HG03060 (cell line): ENCODE results near the gene KLK3.
"Not testable (repeated sequence)": the region's sequence is repeated elsewhere in the genome, so short reads cannot be mapped to it uniquely, and the experiment has no call there.

Source experiments
- ATAC-seq: cut with Tn5 transposase; IDR thresholded peaks from one replicate; pipeline ENCODE4 v1.9.1; 2021; ENCODE audit warnings: low read depth, moderate number of reproducible peaks; ENCODE audit not compliant: unreplicated experiment

Gene KLK3

DNA sequence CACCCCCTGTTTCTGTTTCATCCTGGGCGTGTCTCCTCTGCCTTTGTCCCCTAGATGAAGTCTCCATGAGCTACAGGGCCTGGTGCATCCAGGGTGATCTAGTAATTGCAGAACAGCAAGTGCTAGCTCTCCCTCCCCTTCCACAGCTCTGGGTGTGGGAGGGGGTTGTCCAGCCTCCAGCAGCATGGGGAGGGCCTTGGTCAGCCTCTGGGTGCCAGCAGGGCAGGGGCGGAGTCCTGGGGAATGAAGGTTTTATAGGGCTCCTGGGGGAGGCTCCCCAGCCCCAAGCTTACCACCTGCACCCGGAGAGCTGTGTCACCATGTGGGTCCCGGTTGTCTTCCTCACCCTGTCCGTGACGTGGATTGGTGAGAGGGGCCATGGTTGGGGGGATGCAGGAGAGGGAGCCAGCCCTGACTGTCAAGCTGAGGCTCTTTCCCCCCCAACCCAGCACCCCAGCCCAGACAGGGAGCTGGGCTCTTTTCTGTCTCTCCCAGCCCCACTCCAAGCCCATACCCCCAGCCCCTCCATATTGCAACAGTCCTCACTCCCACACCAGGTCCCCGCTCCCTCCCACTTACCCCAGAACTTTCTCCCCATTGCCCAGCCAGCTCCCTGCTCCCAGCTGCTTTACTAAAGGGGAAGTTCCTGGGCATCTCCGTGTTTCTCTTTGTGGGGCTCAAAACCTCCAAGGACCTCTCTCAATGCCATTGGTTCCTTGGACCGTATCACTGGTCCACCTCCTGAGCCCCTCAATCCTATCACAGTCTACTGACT is at the start of gene KLK3:
Gene KLK3, plus strand, starts transcription at position 280 of the 775 bp plus-strand sequence. Its CDS starts 41 bp downstream, at position 321.
- no peak for ATAC-seq

DNA sequence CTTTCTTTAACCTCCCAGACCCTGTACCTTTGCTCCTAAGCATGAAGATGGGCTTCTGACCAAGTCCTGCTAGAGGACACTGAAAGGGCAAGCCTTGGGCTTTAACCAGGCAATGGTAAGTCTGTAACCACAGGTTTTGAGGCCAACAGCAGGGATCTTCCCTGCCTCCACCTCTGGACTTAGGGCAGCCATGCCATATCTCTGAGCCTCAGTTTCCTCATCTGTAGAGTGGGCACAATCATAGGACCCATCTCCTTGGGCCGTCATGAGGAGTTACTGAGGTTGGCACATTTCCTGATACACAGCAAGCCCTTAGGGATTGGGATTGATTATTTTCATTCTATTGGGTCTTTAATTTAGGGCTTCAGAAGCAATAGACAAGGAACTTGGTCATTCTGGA is 45.9 kb upstream of the KLK3 start:
- no peak for ATAC-seq

DNA sequence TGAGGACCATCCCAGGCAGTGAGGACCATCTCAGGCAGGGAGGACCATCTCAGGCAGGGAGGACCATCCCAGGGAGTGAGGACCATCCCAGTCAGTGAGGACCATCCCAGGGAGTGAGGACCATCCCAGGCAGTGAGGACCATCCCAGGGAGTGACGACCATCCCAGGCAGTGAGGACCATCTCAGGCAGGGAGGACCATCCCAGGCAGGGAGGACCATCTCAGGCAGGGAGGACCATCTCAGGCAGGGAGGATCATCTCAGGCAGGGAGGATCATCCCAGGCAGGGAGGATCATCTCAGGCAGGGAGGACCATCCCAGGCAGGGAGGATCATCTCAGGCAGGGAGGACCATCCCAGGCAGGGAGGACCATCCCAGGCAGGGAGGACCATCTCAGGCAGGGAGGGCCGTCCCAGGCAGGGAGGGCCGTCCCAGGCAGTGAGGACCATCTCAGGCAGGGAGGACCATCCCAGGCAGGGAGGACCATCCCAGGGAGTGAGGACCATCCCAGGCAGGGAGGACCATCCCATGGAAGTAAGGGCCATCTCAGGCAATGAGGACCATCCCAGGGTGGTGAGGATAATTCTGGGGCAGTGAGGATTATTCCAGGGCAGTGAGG is 43.0 kb upstream of the KLK3 start:
- ATAC-seq: not testable (repeated sequence)

DNA sequence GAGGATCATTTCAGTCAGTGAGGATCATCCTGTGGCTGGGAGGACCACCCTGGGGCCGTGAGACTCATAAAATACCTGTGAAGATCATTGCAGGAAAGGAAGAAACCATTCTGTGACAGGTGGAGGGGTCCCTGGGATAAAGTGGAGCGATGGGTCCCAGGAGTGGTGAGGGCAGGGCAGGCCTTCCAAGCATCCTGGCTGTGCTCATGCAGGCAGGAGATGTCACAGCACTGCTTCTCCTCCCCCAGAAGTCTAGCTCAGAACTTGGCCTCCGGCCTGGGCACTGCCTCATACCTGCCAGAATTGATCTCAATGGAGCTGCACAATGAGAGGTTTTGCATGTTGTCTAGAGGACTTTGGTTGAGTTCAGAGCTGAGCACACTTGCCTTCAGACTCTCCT is 42.2 kb upstream of the KLK3 start:
- no peak for ATAC-seq

DNA sequence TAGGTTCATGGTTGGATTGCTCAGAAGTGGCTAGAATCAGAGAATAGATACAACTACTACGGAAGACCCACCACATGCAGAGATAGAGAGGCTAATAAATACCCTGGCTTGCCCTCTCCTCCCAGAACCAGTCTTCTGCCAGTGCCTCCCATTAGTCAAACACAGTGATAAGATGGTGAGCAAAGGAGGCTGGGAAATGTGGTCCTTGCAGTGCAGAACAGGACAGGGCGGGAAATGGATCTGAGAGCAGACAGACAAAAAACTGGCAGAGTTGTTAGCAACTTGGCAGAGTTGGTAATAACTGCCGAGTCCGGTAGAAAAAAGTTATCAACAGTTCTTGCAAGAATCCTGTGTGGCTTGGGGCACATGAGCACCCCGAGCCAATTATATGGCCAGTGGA is 39.8 kb upstream of the KLK3 start:
- no peak for ATAC-seq

DNA sequence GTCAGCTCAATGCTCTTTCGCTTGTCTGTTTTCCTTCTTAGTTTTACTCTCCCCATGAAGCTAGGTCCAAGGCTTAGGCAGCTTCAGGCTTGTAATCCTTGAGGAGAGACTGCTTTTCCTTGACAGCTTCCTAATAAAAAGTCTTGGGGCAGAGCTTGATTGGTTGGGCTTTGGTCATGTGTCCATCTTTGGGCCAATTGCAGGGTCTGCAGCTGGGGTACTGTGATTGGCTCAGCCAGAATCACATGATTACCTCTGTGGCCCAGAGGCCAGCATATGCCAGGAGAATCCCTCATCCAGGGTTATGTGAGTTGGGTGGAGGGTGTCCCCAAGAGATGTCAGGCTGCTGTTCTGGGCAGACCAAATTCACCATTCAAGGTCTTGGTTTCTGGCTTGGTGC is 39.3 kb upstream of the KLK3 start:
- no peak for ATAC-seq

DNA sequence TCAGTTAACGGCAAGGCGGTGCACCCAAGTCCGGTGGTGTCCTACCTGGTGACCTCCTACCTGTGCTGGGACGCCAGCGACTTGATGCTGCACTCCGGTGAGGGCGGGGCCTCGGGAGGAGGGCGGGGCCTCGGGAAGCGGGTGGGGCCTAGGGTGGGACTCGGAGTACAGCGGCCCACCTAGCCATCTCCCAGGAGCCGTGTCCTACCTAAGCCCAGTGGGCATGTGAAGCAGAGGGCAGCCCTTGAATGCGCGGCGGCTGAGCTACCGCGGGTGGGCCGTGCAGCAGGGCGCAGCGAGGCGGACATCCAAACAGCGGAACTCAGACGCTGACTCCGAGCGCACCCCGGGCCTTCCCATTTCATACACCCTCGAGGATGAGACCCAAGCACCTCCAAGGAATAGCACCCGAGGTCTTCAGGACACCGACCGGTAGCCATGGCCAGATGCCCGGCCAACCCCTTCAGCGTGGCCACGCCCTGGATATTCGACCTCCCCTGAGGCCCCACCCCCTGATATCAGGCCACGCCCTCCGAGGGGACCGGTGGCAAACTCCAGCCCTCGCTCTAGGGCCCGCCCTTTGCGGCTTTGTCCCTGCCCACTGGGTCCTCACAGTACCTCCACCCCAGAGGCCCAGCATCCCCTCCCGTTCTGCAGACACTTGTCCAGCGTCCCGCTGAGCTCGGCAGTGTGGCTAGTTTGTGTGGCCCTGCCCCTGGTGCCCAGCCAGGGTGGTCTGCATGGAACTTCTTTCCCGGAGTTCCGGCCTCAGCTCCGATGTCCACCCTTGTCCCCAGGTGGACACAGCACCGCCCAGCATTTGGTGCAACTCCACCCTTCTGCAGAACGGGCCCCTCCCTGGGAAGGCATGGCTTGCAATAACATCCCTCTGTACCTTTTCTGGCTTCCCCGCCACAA is 36.5 kb upstream of the KLK3 start:
- peak; percentile 32 for ATAC-seq

DNA sequence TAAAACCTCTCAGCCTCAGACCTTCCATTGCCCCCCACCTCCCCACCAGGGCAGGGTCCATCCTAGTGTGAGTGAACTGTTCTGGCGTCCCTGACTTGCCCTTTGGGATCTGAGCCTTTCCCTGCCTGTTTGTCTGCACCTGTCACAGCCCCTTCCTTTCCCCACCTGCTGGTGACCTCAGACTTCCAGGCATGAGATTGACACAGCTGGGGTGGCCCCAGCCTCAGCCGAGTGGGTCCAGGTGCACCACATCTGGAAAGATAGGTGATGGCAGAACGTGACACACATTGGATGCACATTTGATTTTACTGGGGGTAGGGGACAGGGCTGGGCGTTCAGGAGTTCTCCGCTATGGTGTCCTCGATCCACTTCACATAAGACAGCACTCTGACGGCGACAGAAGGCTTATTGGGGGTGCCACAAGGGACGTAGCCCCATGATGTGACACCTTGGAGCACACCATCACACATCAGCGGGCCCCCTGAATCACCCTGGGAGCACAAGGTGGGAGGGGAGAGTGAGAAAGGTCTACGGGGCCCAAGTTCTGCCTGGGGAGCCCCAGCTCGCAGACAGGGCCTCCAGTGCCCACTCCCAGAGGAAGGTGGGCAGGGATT is 35.7 kb upstream of the KLK3 start:
- ATAC-seq: no peak

DNA sequence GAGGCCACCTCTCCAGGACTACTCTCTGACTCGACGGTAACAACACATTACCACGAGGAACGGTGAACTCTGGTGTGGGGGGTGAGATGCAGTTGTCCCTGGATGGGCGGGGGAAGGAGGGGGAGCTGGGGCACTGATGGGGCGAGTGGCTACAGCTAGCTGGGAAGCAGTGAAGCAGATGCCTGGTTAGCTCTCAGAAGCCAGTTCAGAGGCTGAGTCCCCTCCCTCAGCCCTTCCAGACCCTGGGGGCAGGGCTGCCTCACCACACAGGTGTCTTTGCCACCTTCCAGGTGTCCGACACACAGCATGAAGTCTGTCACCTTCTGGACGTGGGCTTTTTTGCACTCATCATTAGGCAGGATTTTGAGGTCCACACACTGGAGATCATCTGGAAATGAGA is 35.1 kb upstream of the KLK3 start:
- ATAC-seq: no peak

DNA sequence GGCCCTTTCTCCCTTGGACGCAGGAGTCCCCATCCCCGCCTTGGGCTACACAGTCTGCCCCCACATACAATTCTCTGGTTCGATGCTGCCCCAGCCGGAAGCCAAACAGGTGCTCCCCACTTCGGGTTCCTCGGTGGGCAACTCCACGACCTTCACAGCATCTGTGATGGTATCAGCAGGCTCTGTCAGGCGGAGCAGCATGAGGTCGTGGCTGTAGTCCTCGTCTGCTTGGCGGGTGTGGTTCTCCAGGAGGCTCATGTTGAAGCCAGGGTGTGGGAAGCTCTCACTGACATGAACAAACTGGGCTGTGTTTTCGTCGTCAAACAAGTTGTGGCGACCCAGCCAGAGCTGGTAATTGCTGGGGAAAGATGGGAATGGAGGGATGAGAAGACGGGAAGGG is 34.6 kb upstream of the KLK3 start:
- ATAC-seq: no peak

DNA sequence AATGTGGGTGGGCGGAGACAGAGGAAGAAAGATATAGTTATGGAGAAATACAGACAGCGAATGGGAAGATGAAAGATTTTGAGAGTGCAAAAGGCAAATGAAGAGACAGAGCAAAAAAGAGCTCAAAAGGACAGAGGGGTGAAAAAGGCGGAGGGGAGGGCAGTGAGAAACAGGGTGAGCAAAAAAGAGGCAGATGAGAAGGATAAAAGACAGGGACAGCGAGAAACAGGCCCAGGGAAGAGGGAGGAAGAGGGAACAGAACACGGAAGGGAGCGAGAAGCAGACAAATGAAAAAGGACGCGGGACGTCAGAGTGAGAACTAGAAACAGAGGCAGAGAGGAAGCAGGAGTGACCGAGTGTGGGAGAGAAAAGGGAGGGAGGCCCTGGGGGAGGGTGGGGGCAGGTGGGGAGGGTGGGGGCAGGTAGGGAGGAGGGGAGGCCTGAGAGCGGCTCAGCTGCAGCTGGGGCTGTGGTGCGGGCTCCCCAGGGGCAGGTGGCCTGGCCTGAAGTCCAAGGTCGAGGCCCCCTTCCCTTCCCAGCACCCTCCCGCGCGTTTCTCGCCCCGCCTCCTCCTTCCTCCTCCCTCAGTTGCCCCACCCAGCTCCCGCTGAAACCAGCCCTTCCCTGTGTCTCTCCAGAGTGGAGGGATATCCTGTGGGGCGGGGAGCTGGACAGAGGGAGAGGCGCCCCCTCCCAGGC is 34.0 kb upstream of the KLK3 start:
- ATAC-seq: no peak

DNA sequence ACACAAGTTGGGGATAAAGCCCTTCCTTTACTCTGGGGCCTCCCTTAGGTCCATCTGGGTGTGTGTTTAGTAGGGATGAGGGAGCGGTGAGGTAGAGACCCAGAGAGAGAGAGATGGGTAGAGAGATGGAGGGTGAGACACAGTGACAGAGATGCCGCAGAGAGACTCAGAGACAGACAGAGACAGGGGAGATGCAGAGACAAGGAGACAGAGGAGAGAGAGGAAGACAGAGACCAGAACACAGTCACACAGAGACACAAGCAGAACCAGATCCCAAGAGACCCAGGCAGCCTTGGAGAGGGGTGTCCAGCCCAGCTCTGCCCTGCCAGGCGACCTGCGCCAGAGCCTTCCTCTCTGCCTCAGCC is 33.5 kb upstream of the KLK3 start:
- no peak for ATAC-seq

DNA sequence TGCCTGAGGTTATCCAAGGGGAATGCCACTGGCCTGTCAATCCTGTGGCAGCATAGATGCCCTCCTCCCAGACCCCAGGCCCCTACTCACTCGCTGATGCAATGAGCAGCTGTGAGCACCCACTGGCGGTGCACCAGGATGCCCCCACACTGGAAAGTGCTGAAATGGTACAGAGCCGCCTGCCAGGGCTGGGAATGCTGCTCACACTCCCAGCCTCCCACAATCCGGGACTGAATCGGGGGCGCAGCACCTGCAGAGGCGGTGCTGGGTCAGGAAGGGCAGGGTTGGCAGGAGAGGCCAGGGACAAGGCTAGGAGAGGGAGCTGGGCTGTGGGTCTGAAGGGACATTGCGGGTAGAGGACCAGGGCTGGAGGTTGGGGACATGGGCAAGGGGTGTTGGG is 33.1 kb upstream of the KLK3 start:
- ATAC-seq: no peak

DNA sequence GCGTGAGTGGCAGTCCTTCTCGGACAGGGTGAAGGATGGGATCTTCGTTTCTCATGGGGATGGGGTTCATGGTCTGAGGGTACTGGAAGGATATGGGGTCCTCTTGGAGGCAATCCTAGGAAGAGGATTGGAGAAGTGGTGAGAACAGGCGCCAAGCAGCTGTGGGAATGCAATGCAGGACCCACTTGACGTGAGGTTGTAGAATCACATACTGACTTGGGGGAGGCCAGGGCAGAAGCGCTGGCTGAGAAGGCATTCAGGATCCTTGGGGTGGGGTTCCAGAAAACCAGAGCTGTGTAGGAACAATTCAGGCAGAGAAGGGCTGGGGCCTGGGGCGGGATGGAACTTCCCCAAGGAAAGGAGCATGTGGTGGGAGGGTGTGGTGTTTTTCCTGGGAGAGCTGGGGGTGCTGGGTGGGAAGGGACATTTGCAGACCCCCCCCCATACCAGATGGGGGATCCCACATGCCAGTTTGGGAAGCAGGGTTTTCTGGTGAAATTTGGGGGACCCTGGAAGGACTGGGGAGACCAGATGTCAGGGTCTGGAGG is 32.0 kb upstream of the KLK3 start:
- ATAC-seq: no peak

DNA sequence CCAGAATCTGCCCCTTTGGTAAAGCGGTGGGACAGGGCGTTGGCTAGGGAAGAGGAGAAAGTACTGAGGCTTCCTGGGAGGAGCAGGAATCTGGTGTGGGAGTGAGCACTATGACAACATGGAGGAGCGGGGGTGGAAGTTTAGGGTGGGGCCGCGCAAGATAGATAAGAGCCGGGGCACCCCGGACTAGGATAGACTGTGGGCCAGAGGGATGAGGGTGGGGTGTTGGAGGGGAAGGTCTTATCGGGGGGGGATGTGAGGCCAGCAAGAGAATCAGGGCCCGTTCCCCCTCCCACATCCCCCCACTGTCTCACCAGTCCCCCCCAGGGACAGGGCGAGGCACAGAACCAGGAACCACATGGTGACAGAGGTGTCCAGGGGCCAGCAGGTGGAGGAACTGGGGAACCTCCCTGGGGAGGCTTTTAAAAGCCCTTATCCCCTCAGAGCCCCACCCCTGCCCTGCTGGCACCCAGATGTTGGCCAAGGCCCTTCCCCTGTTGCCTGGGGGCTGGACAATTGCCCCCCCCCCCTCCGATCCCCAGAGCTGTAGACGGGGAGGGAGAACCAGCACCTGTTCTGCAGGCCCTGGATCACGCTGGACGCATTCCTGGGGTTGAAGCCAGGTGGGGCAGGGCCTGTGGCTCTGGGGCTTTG is 31.2 kb upstream of the KLK3 start, which contains the start of gene KLK1:
Gene KLK1, minus strand, starts transcription at position 399 of the 654 bp plus-strand sequence. Its CDS starts 39 bp downstream, at position 360.
- no peak for ATAC-seq

DNA sequence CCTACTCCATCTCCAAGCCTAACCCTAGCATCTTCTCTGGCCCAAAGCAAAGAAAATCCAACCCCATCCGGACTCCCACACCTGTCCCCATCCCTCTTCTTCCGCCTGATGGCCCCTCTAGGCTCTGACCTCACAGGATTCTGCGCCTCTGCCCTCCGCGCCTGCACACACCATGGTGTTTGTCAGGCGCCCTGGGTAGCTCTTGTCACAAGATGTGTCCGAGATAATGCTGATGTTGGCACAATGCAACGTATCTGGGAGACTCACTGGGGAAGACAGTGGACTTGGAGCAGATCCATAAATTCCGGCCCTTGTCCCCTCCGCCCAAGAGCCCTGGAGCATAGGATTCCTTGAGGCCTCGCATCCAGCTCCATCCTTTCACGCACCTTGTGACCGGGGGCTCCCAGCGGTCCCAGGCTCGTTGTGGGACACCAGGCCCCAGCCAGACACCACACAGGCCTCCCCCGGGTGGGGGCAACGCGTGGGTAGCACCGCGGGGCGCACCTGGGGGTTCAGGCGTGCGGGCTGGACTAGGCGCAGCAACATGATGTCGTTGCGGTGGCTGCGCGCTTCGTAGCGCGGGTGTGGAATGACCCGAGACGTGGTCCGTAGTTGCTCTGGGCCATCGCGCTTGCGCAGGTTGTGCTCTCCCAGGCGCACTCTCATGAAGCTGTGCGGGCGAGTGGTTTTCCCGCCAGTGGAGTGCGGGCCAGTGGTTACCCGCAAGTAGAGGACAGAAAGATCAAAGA is 28.0 kb upstream of the KLK3 start:
- no peak for ATAC-seq

DNA sequence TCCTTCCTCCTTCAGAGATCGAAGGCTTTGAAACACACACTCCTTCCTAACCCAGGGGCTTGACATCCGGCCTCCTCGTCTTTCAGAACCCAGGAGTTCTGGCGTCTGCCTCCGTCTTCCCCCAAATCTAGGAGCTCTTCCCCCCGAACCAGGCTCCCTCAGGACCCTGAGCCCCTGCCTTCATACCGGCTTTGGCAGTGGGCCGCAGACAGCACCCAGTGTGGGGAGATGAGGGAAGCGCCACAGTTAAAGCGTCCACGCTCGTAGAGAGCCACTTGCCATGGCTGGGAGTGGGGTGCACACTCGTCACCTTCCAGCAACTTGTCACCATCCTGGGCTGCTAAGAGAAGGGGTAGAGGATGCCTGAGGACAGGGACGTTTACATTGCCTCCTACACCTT is 27.2 kb upstream of the KLK3 start:
- no peak for ATAC-seq

DNA sequence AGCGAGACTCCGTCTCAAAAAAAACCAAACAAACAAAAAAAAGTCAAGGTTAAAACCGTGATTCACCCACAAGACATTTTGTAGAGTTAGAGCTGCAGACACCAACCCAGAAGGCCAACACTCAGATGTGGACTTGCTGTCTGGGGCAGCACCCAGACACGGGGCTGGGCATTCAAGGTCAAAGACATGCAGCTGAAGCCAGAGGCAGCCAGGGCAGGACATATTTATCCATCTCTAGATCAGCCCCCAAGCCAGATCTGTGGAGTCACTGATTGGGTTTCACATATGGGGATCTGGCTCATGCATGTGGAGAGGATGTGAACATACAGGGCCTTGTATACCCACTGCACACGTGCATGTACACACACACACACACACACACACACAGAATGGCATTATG is 24.9 kb upstream of the KLK3 start:
- ATAC-seq: no peak
